SK-MEL-5 (cell line): ENCODE data around the gene ZKSCAN1. TPM values are rescaled to one million over a fixed set of nuclear protein-coding genes. Genes with fewer than 3 reads are reported as not detected.
"Not testable (repeated sequence)": the region's sequence is repeated elsewhere in the genome, so short reads cannot be mapped to it uniquely, and the experiment has no call there.

Source experiments
- DNase-seq: peaks from one replicate; pipeline ENCODE4 v3.0.0-alpha.2; 2016; ENCODE audit warnings: low read depth, low spot score
- in situ Hi-C: cut with HindIII; loops from 2 replicates; pipeline ENCODE4 v1.10.0; 2016; ENCODE audit warnings: low sequenced_read_pairs, high pct_unique_total_duplicates, low pct_unique_long_range_greater_than_20kb
- polyA plus RNA-seq, 2 experiments: library from polyadenylated mRNA; depleted of rRNA; stranded (reverse); fragments of >200 nt; gene quantifications; 2 replicates each; pipeline ENCODE4 v1.2.3, GENCODE V29; 2015
- total RNA-seq: library from RNA; depleted of rRNA; stranded (reverse); fragments of >200 nt; shearing (Covaris generic); gene quantifications from 2 replicates; pipeline ENCODE4 v1.2.3, GENCODE V29; 2014; rRNA removed

ZKSCAN1 gene
- total RNA-seq = 34.7 and 37.2 TPM in 2 replicates
- 34.9 and 43.7 TPM in 2 replicates for polyA plus RNA-seq (2015; cell fraction: cytosol; rRNA removed)
- 40.7 and 48.3 TPM in 2 replicates for polyA plus RNA-seq (2015; cell fraction: nucleus; rRNA removed)

DNA sequence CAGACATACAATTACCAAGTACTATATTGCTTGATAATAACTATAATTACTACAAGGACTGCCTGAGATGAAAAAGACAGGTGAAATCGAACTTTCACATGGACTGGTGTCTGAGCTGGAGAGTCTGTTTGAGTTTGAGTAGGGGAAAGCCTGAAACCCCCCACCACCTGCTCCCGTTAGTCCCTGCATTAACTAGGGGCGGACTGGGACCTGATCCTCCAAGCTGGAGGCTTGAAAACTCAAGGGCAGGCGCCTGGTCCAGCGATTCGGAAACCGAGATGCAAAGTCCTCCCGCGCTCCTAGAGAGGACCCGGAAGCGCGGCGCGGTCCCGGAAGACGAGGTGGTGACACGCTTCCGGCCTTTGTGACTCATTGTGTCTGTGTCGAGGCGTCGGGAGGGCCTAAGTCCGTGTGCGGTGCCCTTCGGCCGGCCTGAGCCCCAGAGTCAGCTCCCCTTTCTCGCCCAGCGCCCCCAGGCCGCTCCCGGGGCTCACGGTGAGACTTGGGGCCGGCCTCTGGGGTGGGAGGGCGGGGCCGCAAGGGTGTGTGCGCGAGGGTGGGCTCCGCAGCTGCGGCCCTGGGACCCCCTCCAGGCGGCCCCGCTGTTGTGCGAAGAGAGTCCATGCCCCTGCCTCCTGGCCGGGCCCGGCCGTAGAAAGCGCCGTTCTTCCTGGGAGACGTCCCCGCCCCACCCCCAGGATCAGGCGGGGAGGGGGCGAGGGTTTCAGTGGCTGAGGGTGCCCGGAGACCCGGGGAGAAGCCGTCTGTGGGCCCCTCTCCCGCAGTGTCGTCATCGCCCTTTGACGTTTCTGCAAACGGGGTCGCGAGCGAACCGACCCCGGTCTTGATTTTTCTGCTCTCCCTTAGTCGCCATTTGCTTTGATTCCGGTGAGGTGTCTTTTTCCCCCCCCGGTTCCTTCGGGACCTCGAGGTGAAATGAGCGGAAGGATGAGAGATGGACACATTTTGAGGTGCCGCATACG is at the start of gene ZKSCAN1:
TSS of gene ZKSCAN1 (plus strand) at position 365 of the 983 bp plus-strand sequence. CDS start 7,911 bp downstream, outside the sequence.
- in situ Hi-C loops = no loop called here
- peak; percentile 96 for DNase-seq

DNA sequence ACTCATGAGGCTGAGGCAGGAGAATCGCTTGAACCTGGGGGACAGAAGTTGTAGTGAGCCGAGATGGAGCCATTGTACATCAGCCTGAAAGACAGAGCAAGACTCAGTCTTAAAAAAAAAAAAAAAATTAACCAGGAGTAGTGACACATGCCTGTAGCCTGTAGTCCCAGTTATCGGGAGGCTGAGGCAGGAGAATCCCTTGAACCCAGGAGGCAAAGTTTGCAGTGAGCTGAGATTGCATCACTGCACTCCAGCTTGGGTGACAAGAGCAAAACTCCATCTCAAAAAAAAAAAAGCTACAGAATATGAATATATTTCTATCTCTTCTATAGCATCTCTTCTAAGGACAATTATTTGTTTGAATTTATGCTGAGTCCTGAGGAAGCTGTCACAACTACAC is 46.1 kb upstream of the ZKSCAN1 start:
- in situ Hi-C loops = no loop called here
- DNase-seq = no peak

GRCh38 chr7:99969813-99970212 is 45.6 kb upstream of the ZKSCAN1 start:
- DNase-seq, in situ Hi-C loops: not testable (repeated sequence)

DNA sequence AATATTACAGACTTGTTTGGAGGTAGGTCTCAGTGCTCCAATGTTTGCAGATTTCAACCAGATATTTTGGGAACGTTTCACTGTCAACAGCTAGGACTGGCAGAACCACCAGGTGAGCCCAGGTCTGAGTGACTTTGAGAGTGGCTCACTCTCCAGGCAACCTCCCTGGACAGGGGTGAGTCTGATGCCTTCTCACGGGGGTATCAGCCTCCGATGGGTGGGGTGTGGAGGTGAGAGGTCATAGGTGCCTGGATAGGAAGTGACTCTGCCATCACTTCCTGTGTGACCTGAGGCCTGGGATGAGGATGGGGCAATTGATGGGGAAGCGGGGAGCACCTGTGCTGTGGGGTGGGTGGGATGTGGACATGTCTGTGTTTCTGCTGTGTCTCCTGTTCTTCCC is 44.2 kb upstream of the ZKSCAN1 start:
- in situ Hi-C loops = no loop called here
- DNase-seq = no peak

- in situ Hi-C loops, DNase-seq: not testable (repeated sequence)
These were observed 41.6 kb upstream of the ZKSCAN1 start for GRCh38 chr7:99973817-99974216.

GRCh38 chr7:99974681-99975080 is 40.7 kb upstream of the ZKSCAN1 start:
- no peak for DNase-seq
- in situ Hi-C loops = no loop called here

DNA sequence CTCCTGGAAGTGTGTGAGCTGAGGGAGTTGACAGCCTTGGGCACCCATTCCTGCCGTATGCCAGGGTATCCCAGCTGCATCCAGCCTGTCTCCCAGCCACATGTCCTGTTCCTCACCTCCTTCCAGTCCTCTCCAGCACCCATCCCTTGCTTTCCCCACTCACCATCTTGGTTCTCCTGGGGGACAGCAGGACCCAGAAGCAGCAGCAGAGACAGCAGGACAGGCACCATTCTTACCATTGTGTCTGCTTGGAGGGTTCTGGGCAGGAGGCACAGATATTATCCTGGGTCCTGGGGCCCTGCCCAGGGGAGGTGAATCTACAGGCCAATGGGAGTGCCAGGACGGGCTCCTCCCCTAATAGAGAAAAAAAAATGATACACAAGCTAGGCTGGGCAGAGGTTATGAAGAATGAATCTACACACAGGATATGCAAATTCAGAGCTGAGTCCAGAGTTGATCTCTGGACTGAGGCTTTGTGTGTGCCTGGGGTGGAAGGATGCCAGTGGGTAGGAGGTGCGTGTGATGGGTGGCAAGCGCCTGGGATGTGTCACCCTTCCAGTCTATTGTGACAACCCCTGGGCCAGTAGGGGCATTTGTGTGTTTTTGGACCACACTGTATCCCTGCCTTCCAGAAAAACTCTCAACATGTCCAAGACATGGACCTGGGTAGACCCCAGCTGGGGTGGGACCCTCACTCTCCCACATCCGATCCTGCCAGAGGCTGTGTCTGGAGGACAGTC is 39.4 kb upstream of the ZKSCAN1 start, which contains the start of gene AZGP1:
TSS of gene AZGP1 (minus strand) at position 250 of the 740 bp plus-strand sequence. CDS start at position 239, 11 bp downstream.
- peak; percentile 53 for DNase-seq
- in situ Hi-C loops = no loop called here

- DNase-seq = no peak
- in situ Hi-C loops = no loop called here
These were observed 38.8 kb upstream of the ZKSCAN1 start for GRCh38 chr7:99976626-99977025.

DNA sequence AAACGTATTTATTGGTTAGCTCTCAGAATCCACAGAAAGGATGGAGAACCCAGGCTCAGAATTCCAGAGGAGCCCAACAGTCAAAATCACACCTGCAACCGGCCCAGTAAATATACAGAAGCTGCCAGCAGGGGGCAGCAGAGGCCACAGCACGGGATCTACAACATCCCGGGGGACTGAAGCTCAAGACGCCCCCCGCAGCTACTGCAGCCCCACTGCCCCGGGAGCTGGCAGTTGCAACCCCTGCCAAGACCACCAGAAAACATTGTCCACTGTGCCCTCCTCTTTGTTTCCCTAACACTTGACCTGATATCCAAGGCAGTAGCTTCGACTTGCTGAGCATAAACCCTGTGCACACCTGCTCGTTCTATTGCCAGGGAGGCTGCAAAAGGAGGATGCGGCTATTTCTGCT is 35.6 kb upstream of the ZKSCAN1 start:
- peak; percentile 44 for DNase-seq
- in situ Hi-C loops = not testable (repeated sequence)

GRCh38 chr7:99980448-99980872 is 34.9 kb upstream of the ZKSCAN1 start:
- in situ Hi-C loops, DNase-seq: not testable (repeated sequence)

DNA sequence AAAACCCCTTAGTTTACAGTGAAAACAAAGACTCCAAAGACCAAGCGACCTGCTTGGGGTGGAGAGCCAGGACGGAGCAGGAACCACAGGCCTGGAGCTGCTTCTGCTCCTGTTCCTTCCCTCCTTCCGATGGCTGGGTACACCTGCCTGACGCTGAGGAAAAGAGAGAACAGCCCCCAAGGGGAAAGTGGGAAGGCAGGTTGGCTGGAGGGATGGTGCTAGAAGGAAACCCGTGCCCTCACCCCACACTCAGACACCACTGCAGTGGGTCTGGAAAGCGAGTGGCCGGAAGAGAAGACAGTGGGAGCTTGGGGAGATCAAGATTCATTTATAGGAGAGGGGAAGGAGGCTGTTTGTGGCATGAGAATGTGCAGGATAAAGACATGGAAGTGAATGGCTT is 34.3 kb upstream of the ZKSCAN1 start:
- in situ Hi-C loops, DNase-seq: not testable (repeated sequence)

DNA sequence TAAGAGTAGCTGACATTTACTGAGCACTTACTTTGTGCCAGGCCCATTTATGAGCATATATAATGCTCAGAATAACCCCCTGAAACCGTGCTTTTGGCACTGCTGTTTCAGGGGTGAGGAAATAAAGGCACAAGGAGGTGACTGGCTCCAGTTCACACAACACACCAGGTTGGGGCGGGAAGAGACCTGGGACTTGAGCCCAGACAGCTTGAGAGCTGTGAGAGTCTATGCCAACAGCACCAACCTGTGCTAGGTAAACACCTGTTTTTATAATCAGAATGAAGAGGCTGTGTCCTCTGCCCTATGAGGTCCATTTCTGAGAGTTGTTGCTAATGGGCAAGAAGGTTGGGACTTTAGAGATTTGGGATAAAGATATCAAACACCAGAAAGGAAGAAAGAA is 30.8 kb upstream of the ZKSCAN1 start:
- in situ Hi-C loops = no loop called here

GRCh38 chr7:99987306-99987705 is 28.1 kb upstream of the ZKSCAN1 start:
- in situ Hi-C loops = not testable (repeated sequence)

More for the DNA sequence above, 30.8 kb upstream of the ZKSCAN1 start:
- DNase-seq = no peak

GRCh38 chr7:99987846-99988245 is 27.6 kb upstream of the ZKSCAN1 start:
- in situ Hi-C loops = no loop called here
- no peak for DNase-seq

More at GRCh38 chr7:99987306-99987705, 28.1 kb upstream of the ZKSCAN1 start:
- DNase-seq = not testable (repeated sequence)

DNA sequence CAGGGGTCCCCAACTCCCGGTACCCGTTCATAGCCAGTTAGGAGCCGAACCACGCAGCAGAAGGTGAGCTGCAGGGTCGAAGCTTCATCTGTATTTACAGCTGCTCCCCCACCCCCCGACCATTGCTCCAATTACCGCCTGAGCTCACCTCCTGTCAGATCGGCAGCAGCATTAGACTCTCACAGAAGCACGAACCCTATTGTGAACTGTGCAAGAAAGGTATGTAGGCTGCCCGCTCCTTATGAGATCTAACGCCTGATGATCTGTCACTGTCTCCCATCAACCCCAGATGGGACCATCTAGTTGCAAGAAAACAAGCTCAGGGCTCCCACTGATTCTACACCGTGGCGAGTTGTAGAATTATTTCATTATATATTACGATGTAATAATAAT is 24.9 kb upstream of the ZKSCAN1 start:
- in situ Hi-C loops = no loop called here
- no peak for DNase-seq

GRCh38 chr7:99991543-99991942 is 23.9 kb upstream of the ZKSCAN1 start:
- DNase-seq, in situ Hi-C loops: not testable (repeated sequence)

GRCh38 chr7:99992330-99993038 is 22.9 kb upstream of the ZKSCAN1 start:
- no peak for DNase-seq
- in situ Hi-C loops = no loop called here
